HG02588 (cell line): ENCODE results near the gene PQBP1.

ENCODE experiments used
- ATAC-seq: cut with Tn5 transposase; IDR thresholded peaks from one replicate; pipeline ENCODE4 v1.9.1; 2021; ENCODE audit warnings: mild to moderate bottlenecking, moderate library complexity; ENCODE audit not compliant: unreplicated experiment

PQBP1 gene

GRCh38 chrX:48920718-48921104 lies 23.0 kb downstream of the PQBP1 start:
- no peak for ATAC-seq

- ATAC-seq, result no peak
Observed at GRCh38 chrX:48923771-48924170, 26.0 kb downstream of the PQBP1 start.

- no peak for ATAC-seq
Observed at GRCh38 chrX:48924270-48924669, 26.5 kb downstream of the PQBP1 start.

GRCh38 chrX:48927123-48927522 lies 29.4 kb downstream of the PQBP1 start:
- ATAC-seq, result no peak

GRCh38 chrX:48927736-48928382 lies 30.1 kb downstream of the PQBP1 start:
- ATAC-seq, result no peak

GRCh38 chrX:48933757-48934156 lies 36.0 kb downstream of the PQBP1 start:
- ATAC-seq, result no peak

- ATAC-seq, result no peak
Observed at GRCh38 chrX:48934581-48935300, 37.0 kb downstream of the PQBP1 start.

- no peak for ATAC-seq
Observed at GRCh38 chrX:48935301-48935670, 37.6 kb downstream of the PQBP1 start.

- ATAC-seq, result no peak
Observed at GRCh38 chrX:48936429-48937053, 38.8 kb downstream of the PQBP1 start.

GRCh38 chrX:48937054-48937907 lies 39.6 kb downstream of the PQBP1 start:
- peak; percentile 63 for ATAC-seq

GRCh38 chrX:48938721-48939425 lies 41.1 kb downstream of the PQBP1 start:
- peak; percentile 44 for ATAC-seq

- no peak for ATAC-seq
Observed at GRCh38 chrX:48939524-48940228, 41.9 kb downstream of the PQBP1 start.

GRCh38 chrX:48940404-48940955 lies 42.8 kb downstream of the PQBP1 start:
- no peak for ATAC-seq

GRCh38 chrX:48942895-48943294 lies 45.2 kb downstream of the PQBP1 start:
- ATAC-seq, result no peak

- ATAC-seq, result no peak
Observed at GRCh38 chrX:48945517-48946348, 48.0 kb downstream of the PQBP1 start.

- ATAC-seq, result no peak
Observed at GRCh38 chrX:48948589-48948988, 50.9 kb downstream of the PQBP1 start.
